Colon (tissue), 2 donors: Measurements from ENCODE around the gene GALNT14.

ENCODE experiments used
- FAIRE-seq: peaks from 2 replicates; lab custom pipeline; 2012; peaks lifted over from hg19 to GRCh38; lab: Jason Lieb, UNC
- donor health status: control.
- donor health status: control.

Gene GALNT14

GRCh38 chr2:31134480-31134879 lies 3.8 kb downstream of the GALNT14 start:
- no peak for FAIRE-seq

DNA sequence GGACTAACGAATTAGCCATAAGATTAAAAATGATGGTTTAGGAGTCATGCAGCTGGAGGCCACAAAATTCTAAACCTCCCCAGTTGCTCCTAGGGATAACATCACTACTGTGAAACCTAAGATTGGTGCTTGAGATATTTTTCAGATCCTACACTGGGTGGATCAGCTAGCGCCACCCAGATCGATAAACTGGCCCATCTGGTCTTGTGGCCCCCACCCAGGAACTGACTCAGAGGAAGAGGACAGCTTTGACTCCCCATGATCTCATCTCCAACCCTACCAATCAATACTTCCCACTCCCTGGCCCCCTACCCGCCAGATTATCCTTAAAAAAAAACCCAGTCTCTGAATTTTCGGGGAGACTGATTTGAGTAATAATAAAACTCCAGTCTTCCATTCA lies 5.5 kb downstream of the GALNT14 start:
- FAIRE-seq: no peak

- no peak for FAIRE-seq
These were observed 6.4 kb downstream of the GALNT14 start for GRCh38 chr2:31131871-31132270.

- no peak for FAIRE-seq
These were observed 8.7 kb downstream of the GALNT14 start for GRCh38 chr2:31129375-31130171.

- no peak for FAIRE-seq
These were observed 10.3 kb downstream of the GALNT14 start for GRCh38 chr2:31127931-31128330.

DNA sequence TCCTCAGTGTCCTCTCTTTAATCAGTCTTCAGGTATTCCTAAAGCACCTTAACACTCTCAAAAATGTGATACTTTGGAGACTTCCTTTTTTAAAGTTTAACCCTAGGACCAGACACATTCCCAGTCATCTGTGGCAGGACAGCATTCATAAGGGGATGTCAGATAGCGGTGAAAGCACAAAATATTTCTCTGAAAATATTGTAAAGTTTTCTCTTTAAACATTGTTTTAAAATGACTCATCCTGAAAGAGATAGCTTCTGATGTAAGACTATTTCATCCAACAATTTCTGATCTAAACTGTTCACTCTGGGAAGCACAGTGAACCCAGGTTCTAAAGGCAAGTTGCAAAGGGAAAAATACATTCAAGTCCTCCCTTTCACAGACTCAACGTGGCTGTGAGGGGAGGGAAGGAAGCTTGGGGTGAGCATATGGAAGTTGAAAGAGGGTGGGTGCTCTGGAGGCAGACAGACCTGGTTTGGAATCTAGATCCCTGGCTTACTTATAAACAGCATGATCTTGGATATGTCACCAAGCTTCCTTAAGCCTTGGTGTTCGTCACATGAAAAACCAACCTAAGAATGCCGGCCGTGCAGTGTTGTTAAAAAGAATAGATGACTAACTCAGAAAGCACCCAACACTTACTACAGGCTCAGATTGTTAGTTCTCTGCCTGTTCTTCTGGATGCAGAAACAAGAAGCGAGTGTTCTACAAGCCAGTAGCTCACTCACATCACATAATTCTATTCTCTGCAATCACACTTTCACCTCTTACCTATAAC lies 12.1 kb downstream of the GALNT14 start:
- FAIRE-seq: no peak

GRCh38 chr2:31124904-31125303 lies 13.3 kb downstream of the GALNT14 start:
- no peak for FAIRE-seq

- no peak for FAIRE-seq
These were observed 16.1 kb downstream of the GALNT14 start for GRCh38 chr2:31122133-31122532.

GRCh38 chr2:31113765-31114164 lies 24.5 kb downstream of the GALNT14 start:
- FAIRE-seq: no peak

DNA sequence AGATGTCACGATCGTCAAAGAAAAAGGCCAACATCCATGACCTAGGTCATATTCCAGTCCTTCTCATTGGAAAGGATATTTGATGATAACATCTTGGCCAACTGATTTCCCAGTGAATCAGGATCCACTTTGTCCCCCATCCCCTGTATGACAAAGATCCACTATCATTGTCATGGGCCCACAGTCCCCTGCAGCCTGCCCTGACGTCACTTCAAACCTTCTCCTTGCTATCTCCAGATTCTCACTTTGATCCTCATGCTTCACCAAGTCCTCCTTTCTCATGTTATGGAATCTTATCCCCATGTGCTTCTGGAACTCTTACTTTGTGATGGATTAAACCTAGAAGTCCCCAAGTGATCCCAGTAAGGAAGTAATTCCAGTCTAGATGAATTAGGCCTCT lies 25.7 kb downstream of the GALNT14 start:
- no peak for FAIRE-seq

GRCh38 chr2:31110998-31111397 lies 27.2 kb downstream of the GALNT14 start:
- FAIRE-seq: no peak

- FAIRE-seq: no peak
These were observed 27.8 kb downstream of the GALNT14 start for GRCh38 chr2:31110431-31110830.

- no peak for FAIRE-seq
These were observed 28.5 kb downstream of the GALNT14 start for GRCh38 chr2:31109633-31110192.

- FAIRE-seq: no peak
These were observed 29.5 kb downstream of the GALNT14 start for GRCh38 chr2:31108561-31109286.

DNA sequence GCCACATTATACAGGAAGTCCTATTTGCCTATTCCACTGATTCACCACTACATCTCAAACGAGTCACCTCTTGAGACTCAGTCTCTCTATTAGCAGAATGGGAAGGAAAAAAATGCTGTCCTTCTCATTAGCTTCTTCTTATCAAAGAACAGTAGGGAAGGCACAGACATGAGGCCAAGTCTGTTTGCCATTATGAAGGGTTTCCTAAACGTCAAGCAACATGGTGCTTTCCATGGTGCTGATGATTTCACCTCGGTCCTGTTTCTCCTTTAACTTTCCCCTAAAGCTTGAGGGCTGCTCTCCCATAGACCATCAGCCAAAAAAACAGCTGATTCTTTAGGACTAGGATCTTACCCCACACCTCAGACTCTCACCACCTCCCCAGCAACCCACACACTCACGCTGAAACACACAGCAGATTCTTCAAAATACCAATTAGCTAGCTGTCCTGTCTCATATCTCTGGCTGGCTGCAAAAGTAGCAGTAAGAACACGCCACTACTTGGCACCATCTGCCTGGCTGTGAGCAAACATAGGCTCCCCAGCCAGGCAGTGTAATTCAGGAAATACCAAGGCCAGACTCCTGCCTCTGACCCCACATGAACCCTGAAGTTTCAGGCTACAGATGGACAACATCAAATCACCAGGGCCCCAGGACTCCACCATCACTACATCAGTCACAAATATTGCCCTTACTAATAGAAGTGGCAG lies 30.5 kb downstream of the GALNT14 start:
- no peak for FAIRE-seq

GRCh38 chr2:31101701-31102100 lies 36.5 kb downstream of the GALNT14 start:
- no peak for FAIRE-seq

- FAIRE-seq: no peak
These were observed 40.2 kb downstream of the GALNT14 start for GRCh38 chr2:31097962-31098613.

- no peak for FAIRE-seq
These were observed 48.1 kb downstream of the GALNT14 start for GRCh38 chr2:31090188-31090587.

GRCh38 chr2:31089645-31090044 lies 48.6 kb downstream of the GALNT14 start:
- no peak for FAIRE-seq

DNA sequence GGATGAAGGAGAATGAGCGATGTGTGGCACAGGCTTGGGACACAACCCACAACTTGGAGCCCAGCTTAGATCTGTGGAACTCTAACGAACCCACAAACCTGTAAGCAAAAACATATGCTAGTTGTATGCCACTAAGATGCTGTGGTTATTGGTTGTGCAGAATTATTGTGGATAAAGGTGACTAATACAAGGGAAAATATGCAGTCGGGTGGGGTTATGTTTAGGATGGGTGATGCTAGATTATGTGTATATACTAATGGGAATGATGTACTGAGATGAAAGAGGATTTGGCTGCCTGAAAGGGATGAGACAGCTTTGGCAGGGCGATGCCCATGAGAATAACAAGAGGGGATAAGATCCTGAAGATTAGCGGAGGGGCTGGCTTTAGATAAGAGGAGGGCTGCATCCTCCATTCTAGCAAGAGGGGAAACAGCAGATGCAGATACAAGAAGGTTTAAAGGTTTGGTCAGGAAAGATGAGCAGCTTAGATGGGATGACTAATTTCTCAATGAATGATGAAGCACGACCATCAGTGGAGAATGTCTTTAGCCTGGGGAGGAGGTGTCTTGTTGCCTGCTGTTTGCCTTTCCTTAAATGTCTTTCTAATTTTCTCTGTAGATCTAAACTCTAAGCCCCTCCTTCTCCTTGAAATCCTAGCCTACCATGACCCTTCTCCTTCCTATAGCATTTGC lies 49.6 kb downstream of the GALNT14 start:
- no peak for FAIRE-seq

DNA sequence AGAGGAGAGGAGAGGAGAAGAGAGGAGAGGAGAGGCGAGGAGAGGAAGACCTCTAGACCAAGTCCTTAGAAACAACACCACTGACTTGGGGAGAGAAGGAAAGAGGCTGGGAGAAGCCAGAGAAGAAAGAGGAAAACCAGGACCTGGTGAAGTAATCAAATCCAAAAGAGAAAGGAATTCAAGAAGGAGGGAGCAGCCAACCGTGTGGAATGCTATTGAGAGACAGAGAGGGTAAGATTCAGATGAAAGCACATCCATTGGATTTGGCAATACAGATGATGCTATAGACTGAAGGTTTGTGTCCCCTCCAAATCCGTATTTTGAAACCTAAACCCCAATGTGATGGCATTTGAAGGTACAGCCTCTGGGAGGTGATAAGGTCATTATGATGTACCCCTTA lies 50.7 kb downstream of the GALNT14 start:
- no peak for FAIRE-seq
